ENCODE results near the gene PPP1R12C. TPM values are rescaled to one million over a fixed set of nuclear protein-coding genes. Genes with fewer than 3 reads are reported as not detected.

The PPP1R12C gene
- total and polyA plus RNA-seq, 7 donors = 20.5 to 59.1 (median 28.5) TPM

GRCh38 chr19:55058781-55059610, 58.4 kb downstream of the PPP1R12C start:
- peaks cover 10 to 63% of the 10 kb centered on the region in 2 donors for H3K36me3 ChIP-seq (ENCODE audit: insufficient read depth in 1 of 2, low read depth in 1 of 2)
- 96 to 98% (median 96%) methylated on average over 23 of the region's 23 CpGs for WGBS, 3 donors
- ATAC-seq (no peak), DNase-seq (no peak)
- no peaks in the 10 kb centered on the region for H3K27me3 ChIP-seq (ENCODE audit: insufficient read depth in 3 of 3, low read length in 2 of 3)
- peaks cover 4% of the 10 kb centered on the region for H3K4me1 ChIP-seq
- no peaks in the 10 kb centered on the region for H3K9me3 ChIP-seq
- TF ChIP-seq, protein P1, sequence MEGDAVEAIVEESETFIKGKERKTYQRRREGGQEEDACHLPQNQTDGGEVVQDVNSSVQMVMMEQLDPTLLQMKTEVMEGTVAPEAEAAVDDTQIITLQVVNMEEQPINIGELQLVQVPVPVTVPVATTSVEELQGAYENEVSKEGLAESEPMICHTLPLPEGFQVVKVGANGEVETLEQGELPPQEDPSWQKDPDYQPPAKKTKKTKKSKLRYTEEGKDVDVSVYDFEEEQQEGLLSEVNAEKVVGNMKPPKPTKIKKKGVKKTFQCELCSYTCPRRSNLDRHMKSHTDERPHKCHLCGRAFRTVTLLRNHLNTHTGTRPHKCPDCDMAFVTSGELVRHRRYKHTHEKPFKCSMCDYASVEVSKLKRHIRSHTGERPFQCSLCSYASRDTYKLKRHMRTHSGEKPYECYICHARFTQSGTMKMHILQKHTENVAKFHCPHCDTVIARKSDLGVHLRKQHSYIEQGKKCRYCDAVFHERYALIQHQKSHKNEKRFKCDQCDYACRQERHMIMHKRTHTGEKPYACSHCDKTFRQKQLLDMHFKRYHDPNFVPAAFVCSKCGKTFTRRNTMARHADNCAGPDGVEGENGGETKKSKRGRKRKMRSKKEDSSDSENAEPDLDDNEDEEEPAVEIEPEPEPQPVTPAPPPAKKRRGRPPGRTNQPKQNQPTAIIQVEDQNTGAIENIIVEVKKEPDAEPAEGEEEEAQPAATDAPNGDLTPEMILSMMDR (IDR thresholded peaks at IDR 0.05) = no peak
- intact Hi-C loops (cut with DNase I) = no loop called here
- no peak overlapping the region for H3K27ac ChIP-seq
- H3K4me3 ChIP-seq = no peak overlapping the region

- DNase-seq (no peak), ATAC-seq (no peak)
- TF ChIP-seq, protein P1 (IDR thresholded peaks at IDR 0.05) = no peak
- Histone ChIP-seq H3K4me1 (no peaks in the 10 kb centered on the region), H3K36me3 (ENCODE audit: insufficient read depth in 1 of 2, low read depth in 1 of 2) (peaks cover 13 to 83% of the 10 kb centered on the region in 2 donors), H3K27me3 (ENCODE audit: insufficient read depth in 3 of 3, low read length in 2 of 3) (no peaks in the 10 kb centered on the region), H3K4me3 (no peak overlapping the region), H3K9me3 (no peaks in the 10 kb centered on the region), H3K27ac (no peak overlapping the region)
- 96 to 98% (median 97%) methylated on average over 9 of the region's 9 CpGs for WGBS, 3 donors
- intact Hi-C loops (cut with DNase I) = no loop called here
Observed at GRCh38 chr19:55056827-55057226, 60.6 kb downstream of the PPP1R12C start.

GRCh38 chr19:55053735-55054134, 63.7 kb downstream of the PPP1R12C start:
- peaks cover 13 to 88% of the 10 kb centered on the region in 2 donors for H3K36me3 ChIP-seq (ENCODE audit: insufficient read depth in 1 of 2, low read depth in 1 of 2)
- intact Hi-C loops (cut with DNase I) = no loop called here
- no peak overlapping the region for H3K27ac ChIP-seq
- WGBS, 3 donors = 81 to 95% (median 84%) methylated on average over 7 of the region's 7 CpGs
- no peaks in the 10 kb centered on the region for H3K9me3 ChIP-seq
- DNase-seq = no peak
- no peak for ATAC-seq
- no peak overlapping the region for H3K4me3 ChIP-seq
- TF ChIP-seq, protein P1 (IDR thresholded peaks at IDR 0.05) = no peak
- H3K4me1 ChIP-seq = no peaks in the 10 kb centered on the region
- no peaks in the 10 kb centered on the region for H3K27me3 ChIP-seq (ENCODE audit: insufficient read depth in 3 of 3, low read length in 2 of 3)

DNA sequence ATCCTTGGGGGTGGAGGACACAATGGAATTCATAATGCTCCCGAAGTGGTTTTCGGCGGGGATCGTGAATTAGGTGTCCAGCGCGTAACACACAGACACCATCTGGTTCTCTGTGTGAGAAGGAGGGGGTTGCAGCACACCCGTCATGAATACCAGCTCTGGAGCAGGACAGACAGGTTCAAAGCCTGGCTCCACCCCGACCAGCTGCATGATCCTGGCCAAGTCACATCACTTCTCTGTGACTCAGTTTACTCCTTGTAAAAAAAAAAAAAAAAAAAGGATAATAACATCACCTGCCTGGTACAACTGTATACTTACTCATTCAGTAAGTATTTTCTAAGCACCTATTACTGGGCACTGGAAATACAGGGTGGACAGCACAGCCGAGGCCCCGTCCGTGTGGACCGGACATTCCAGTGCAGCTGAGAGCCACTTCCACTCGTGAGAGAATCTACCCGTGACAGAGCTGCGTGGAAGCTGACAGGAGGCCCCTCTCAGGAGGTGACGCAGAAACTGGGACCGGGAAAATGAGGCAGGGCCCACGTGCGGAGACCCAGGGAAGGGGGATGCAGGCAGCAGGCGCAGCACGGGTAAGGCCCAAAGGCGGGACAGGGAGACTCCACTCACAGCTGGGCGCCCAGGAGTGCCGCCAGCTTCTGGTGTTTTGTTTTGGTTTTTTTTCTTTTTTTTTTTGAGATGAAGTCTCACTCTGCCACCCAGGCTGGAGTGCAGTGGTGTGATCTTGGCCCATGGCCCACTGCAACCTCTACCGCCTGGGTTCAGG, 66.5 kb downstream of the PPP1R12C start:
- ATAC-seq = no peak
- intact Hi-C loops (cut with DNase I) = no loop called here
- peaks cover 8 to 89% of the 10 kb centered on the region in 2 donors for H3K36me3 ChIP-seq (ENCODE audit: insufficient read depth in 1 of 2, low read depth in 1 of 2)

More for the DNA sequence above, 66.5 kb downstream of the PPP1R12C start:
- no peaks in the 10 kb centered on the region for H3K27me3 ChIP-seq (ENCODE audit: insufficient read depth in 3 of 3, low read length in 2 of 3)
- TF ChIP-seq, protein P1 (IDR thresholded peaks at IDR 0.05) = no peak
- H3K9me3 ChIP-seq = no peaks in the 10 kb centered on the region
- no peak overlapping the region for H3K4me3 ChIP-seq
- H3K4me1 ChIP-seq = no peaks in the 10 kb centered on the region
- no peak for DNase-seq
- 94 to 96% (median 95%) methylated on average over 25 of the region's 25 CpGs for WGBS, 3 donors
- no peak overlapping the region for H3K27ac ChIP-seq
